SK-N-SH treated with all-trans-retinoic acid at 6 μM for 48 hours (cell line): Measurements from ENCODE around the gene NOG.

Source experiments
- ARNTL ChIP-seq: fragments of 450-650 bp; formaldehyde crosslinking; IDR thresholded peaks from 2 replicates; pipeline ENCODE4 v1.5.0; 2020; ENCODE audit warnings: low read depth, mild to moderate bottlenecking, moderate library complexity, borderline replicate concordance
- RARB ChIP-seq: fragments of 250-450 bp; sonication (Bioruptor Pico); IDR thresholded peaks from 2 replicates; pipeline ENCODE4 v1.8.0; 2021; ENCODE audit warnings: mild to moderate bottlenecking, moderate library complexity
- SNAI2 ChIP-seq: fragments of 250-450 bp; sonication (Bioruptor Pico); IDR thresholded peaks from 2 replicates; pipeline ENCODE4 v1.5.0; 2020; ENCODE audit warnings: mild to moderate bottlenecking, moderate library complexity
- ZFP3 ChIP-seq: fragments of 250-450 bp; sonication (Bioruptor Pico); IDR thresholded peaks from 2 replicates; pipeline ENCODE4 v1.5.0; 2020; ENCODE audit warnings: mild to moderate bottlenecking, moderate library complexity
- ZFP30 ChIP-seq: fragments of 450-650 bp; formaldehyde crosslinking; IDR thresholded peaks from 2 replicates; pipeline ENCODE4 v1.5.0; 2022; ENCODE audit warnings: mild to moderate bottlenecking, moderate library complexity
- TF ChIP-seq, protein P1 (sequence below): fragments of 250-450 bp; sonication (Bioruptor Pico); IDR thresholded peaks from 2 replicates; pipeline ENCODE4 v1.8.0; 2020; ENCODE audit warnings: mild to moderate bottlenecking, moderate library complexity, borderline replicate concordance
- TF ChIP-seq, protein P2 (sequence below): fragments of 250-450 bp; sonication (Bioruptor Pico); IDR thresholded peaks from 2 replicates; pipeline ENCODE4 v1.5.1; 2020; ENCODE audit warnings: low read depth, mild to moderate bottlenecking, moderate library complexity
- TF ChIP-seq, protein P3 (sequence below): fragments of 250-450 bp; sonication (Bioruptor Pico); IDR thresholded peaks from 2 replicates; pipeline ENCODE4 v1.8.0; 2021; ENCODE audit warnings: low read depth, mild to moderate bottlenecking, moderate library complexity, borderline replicate concordance

DNA sequence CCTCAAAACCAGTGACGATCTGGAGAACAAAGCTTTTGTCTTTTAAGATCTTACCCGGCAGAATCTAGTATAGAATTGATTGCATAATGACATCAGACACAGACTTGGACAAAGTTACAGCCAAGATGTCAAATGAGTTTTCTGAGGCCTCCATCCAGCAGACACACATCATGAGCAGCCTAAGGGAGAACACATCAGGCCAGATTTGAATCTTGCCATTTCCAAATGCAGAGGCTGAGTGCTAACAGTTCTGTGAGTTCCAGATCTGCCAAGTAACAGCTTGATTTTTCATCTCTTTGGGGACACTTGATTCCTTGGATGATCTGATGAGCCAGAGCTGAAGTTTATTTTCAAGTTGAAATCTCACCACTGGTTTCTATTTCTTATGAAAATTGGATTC lies 21.0 kb downstream of the NOG start:
- TF ChIP-seq, protein P1, sequence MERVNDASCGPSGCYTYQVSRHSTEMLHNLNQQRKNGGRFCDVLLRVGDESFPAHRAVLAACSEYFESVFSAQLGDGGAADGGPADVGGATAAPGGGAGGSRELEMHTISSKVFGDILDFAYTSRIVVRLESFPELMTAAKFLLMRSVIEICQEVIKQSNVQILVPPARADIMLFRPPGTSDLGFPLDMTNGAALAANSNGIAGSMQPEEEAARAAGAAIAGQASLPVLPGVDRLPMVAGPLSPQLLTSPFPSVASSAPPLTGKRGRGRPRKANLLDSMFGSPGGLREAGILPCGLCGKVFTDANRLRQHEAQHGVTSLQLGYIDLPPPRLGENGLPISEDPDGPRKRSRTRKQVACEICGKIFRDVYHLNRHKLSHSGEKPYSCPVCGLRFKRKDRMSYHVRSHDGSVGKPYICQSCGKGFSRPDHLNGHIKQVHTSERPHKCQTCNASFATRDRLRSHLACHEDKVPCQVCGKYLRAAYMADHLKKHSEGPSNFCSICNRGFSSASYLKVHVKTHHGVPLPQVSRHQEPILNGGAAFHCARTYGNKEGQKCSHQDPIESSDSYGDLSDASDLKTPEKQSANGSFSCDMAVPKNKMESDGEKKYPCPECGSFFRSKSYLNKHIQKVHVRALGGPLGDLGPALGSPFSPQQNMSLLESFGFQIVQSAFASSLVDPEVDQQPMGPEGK (CRISPR knock-in tag): no peak
- TF ChIP-seq, protein P2, sequence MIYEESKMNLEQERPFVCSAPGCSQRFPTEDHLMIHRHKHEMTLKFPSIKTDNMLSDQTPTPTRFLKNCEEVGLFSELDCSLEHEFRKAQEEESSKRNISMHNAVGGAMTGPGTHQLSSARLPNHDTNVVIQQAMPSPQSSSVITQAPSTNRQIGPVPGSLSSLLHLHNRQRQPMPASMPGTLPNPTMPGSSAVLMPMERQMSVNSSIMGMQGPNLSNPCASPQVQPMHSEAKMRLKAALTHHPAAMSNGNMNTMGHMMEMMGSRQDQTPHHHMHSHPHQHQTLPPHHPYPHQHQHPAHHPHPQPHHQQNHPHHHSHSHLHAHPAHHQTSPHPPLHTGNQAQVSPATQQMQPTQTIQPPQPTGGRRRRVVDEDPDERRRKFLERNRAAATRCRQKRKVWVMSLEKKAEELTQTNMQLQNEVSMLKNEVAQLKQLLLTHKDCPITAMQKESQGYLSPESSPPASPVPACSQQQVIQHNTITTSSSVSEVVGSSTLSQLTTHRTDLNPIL: no peak
- TF ChIP-seq ARNTL (CRISPR knock-in tag): no peak
- TF ChIP-seq ZFP30: no peak
- TF ChIP-seq, protein P3, sequence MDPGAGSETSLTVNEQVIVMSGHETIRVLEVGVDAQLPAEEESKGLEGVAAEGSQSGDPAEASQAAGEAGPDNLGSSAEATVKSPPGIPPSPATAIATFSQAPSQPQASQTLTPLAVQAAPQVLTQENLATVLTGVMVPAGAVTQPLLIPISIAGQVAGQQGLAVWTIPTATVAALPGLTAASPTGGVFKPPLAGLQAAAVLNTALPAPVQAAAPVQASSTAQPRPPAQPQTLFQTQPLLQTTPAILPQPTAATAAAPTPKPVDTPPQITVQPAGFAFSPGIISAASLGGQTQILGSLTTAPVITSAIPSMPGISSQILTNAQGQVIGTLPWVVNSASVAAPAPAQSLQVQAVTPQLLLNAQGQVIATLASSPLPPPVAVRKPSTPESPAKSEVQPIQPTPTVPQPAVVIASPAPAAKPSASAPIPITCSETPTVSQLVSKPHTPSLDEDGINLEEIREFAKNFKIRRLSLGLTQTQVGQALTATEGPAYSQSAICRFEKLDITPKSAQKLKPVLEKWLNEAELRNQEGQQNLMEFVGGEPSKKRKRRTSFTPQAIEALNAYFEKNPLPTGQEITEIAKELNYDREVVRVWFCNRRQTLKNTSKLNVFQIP: no peak
- TF ChIP-seq ZFP3 (CRISPR knock-in tag): no peak
- no peak for TF ChIP-seq RARB
- no peak for TF ChIP-seq SNAI2 (CRISPR knock-in tag)
